CD4-positive, alpha-beta memory T cell (primary cell): Measurements from ENCODE around the gene AGBL4. TPM values are rescaled to one million over a fixed set of nuclear protein-coding genes. Genes with fewer than 3 reads are reported as not detected.

Experiments used
- CTCF ChIA-PET: fragments of 350-600 bp; sonication (Branson Sonifier 250); formaldehyde crosslinking; loops from one replicate; lab custom pipeline; 2021; ENCODE audit warnings: inconsistent platforms; ENCODE audit not compliant: partially characterized antibody; lab: Charles Lee
- POLR2A ChIA-PET: fragments of 350-600 bp; sonication (Branson Sonifier 250); formaldehyde crosslinking; loops from one replicate; lab custom pipeline; 2021; ENCODE audit not compliant: partially characterized antibody; lab: Charles Lee
- DNase-seq, 5 donors: peaks; one replicate each; pipeline versions ENCODE4 v3.0.0 to v3.0.0-alpha.2; 2020 to 2022; ENCODE audit warnings: mixed read lengths in 1 of 5
- H3K27ac ChIP-seq: one replicate; pipeline ENCODE4 v1.7.0; 2013; ENCODE audit warnings: low read depth, low read length
- H3K27me3 ChIP-seq: 2 replicates; pipeline ENCODE4 v1.7.0; 2013; ENCODE audit warnings: mild to moderate bottlenecking, low read length, moderate library complexity; ENCODE audit not compliant: insufficient read depth
- H3K36me3 ChIP-seq: 2 replicates; pipeline ENCODE4 v1.7.0; 2013; ENCODE audit warnings: mild to moderate bottlenecking, low read length, moderate library complexity; ENCODE audit not compliant: insufficient read depth
- H3K4me1 ChIP-seq: 2 replicates; pipeline ENCODE4 v1.7.0; 2013; ENCODE audit warnings: mild to moderate bottlenecking, low read length, moderate library complexity; ENCODE audit not compliant: insufficient read depth
- H3K4me3 ChIP-seq, 2 donors: one replicate each; pipeline ENCODE4 v1.7.0; 2013; ENCODE audit warnings: low read length in 2 of 2, mild to moderate bottlenecking in 1 of 2
- H3K9me3 ChIP-seq, 2 donors: one replicate each; pipeline ENCODE4 v1.7.0; 2013; ENCODE audit warnings: low read length in 2 of 2, control low read depth in 1 of 2; ENCODE audit not compliant: control insufficient read depth in 1 of 2
- H3K27ac Mint-ChIP-seq, 7 donors: one replicate each; pipeline ENCODE4 v1.8.0; 2020 to 2021; ENCODE audit warnings: mixed read lengths in 7 of 7, mild to moderate bottlenecking in 6 of 7, inconsistent platforms in 3 of 7, moderate library complexity in 3 of 7
- H3K27me3 Mint-ChIP-seq, 2 donors: one replicate each; pipeline ENCODE4 v1.8.0; 2020 to 2021; ENCODE audit warnings: mixed read lengths in 2 of 2
- H3K36me3 Mint-ChIP-seq, 2 donors: one replicate each; pipeline ENCODE4 v1.8.0; 2020 to 2021; ENCODE audit warnings: mixed read lengths in 2 of 2, inconsistent platforms in 1 of 2, mild to moderate bottlenecking in 1 of 2
- H3K4me1 Mint-ChIP-seq, 4 donors: one replicate each; pipeline ENCODE4 v1.8.0; 2020 to 2021; ENCODE audit warnings: mixed read lengths in 4 of 4, mild to moderate bottlenecking in 1 of 4
- H3K4me3 Mint-ChIP-seq, 8 donors: one replicate each; pipeline ENCODE4 v1.8.0; 2020 to 2021; ENCODE audit warnings: mixed read lengths in 8 of 8, mild to moderate bottlenecking in 7 of 8, moderate library complexity in 6 of 8, inconsistent platforms in 3 of 8
- H3K9me3 Mint-ChIP-seq, 8 donors: one replicate each; pipeline ENCODE4 v1.8.0; 2020 to 2021; ENCODE audit warnings: mixed read lengths in 8 of 8, mild to moderate bottlenecking in 5 of 8, inconsistent platforms in 3 of 8, moderate library complexity in 1 of 8
- intact Hi-C: fragments of 100-400 bp; cut with micrococcal nuclease; formaldehyde crosslinking; loops from one replicate; pipeline ENCODE4 v1.15.1; 2023
- polyA plus RNA-seq, 2 donors: library from polyadenylated mRNA; unstranded; fragments of 300-500 nt; fragmentation: Illumina TruSeq; gene quantifications; one replicate each; pipeline ENCODE4 v1.2.3, GENCODE V29; 2021
- total RNA-seq, 2 experiments: library from RNA; stranded (reverse); gene quantifications; one replicate each; pipeline ENCODE4 v1.2.3, GENCODE V29; 2021

The AGBL4 gene
- total and polyA plus RNA-seq, 4 experiments from 2014 or later = not detected

- no peaks in the 10 kb centered on the region for H3K9me3 Mint-ChIP-seq
- H3K27ac Mint-ChIP-seq = no peak overlapping the region
Measured at GRCh38 chr1:48543854-48544253, 1479.9 kb downstream of the AGBL4 start.

GRCh38 chr1:48540587-48540986, 1483.2 kb downstream of the AGBL4 start:
- Histone ChIP-seq H3K4me3 (no peak overlapping the region), H3K9me3 (no peaks in the 10 kb centered on the region), H3K36me3 (no peaks in the 10 kb centered on the region), H3K27me3 (no peaks in the 10 kb centered on the region), H3K4me1 (no peaks in the 10 kb centered on the region), H3K27ac (no peak overlapping the region)
- Mint-ChIP-seq H3K9me3 (peaks cover 0 to 2% (median 0%) of the 10 kb centered on the region in 8 donors), H3K27me3 (peaks cover 2 to 5% of the 10 kb centered on the region in 2 donors), H3K27ac (no peak overlapping the region), H3K4me1 (no peaks in the 10 kb centered on the region), H3K4me3 (no peak overlapping the region), H3K36me3 (no peaks in the 10 kb centered on the region)
- POLR2A ChIA-PET = no interaction called here
- intact Hi-C loops = no loop called here
- CTCF ChIA-PET = no interaction called here
- DNase-seq = no peak

More at GRCh38 chr1:48543854-48544253, 1479.9 kb downstream of the AGBL4 start:
- H3K4me3 ChIP-seq = no peak overlapping the region
- H3K27me3 Mint-ChIP-seq = peaks cover 0 to 5% of the 10 kb centered on the region in 2 donors
- ChIA-PET CTCF (no interaction called here), POLR2A (no interaction called here)
- no peaks in the 10 kb centered on the region for H3K36me3 Mint-ChIP-seq
- no peaks in the 10 kb centered on the region for H3K9me3 ChIP-seq
- H3K4me1 Mint-ChIP-seq = no peaks in the 10 kb centered on the region
- H3K4me3 Mint-ChIP-seq = no peak overlapping the region
- no peak overlapping the region for H3K27ac ChIP-seq
- H3K36me3 ChIP-seq = no peaks in the 10 kb centered on the region
- H3K27me3 ChIP-seq = no peaks in the 10 kb centered on the region
- intact Hi-C loops = no loop called here
- H3K4me1 ChIP-seq = no peaks in the 10 kb centered on the region
- DNase-seq = no peak

- no peaks in the 10 kb centered on the region for H3K4me1 ChIP-seq
- H3K27me3 ChIP-seq = no peaks in the 10 kb centered on the region
- no peaks in the 10 kb centered on the region for H3K36me3 ChIP-seq
- Mint-ChIP-seq H3K36me3 (no peaks in the 10 kb centered on the region), H3K27ac (no peak overlapping the region), H3K9me3 (peaks cover 0 to 2% (median 0%) of the 10 kb centered on the region in 8 donors), H3K4me3 (no peak overlapping the region), H3K27me3 (peaks cover 8 to 12% of the 10 kb centered on the region in 2 donors), H3K4me1 (no peaks in the 10 kb centered on the region)
- ChIA-PET POLR2A (no interaction called here), CTCF (no interaction called here)
- DNase-seq = no peak
- H3K4me3 ChIP-seq = no peak overlapping the region
- H3K27ac ChIP-seq = no peak overlapping the region
- H3K9me3 ChIP-seq = no peaks in the 10 kb centered on the region
- intact Hi-C loops = no loop called here
Measured at GRCh38 chr1:48536477-48536876, 1487.3 kb downstream of the AGBL4 start.

- Histone ChIP-seq H3K27me3 (no peaks in the 10 kb centered on the region), H3K4me1 (no peaks in the 10 kb centered on the region), H3K4me3 (no peak overlapping the region), H3K9me3 (no peaks in the 10 kb centered on the region), H3K27ac (no peak overlapping the region), H3K36me3 (no peaks in the 10 kb centered on the region)
- H3K27ac Mint-ChIP-seq = no peak overlapping the region
- H3K4me1 Mint-ChIP-seq = no peaks in the 10 kb centered on the region
- H3K36me3 Mint-ChIP-seq = no peaks in the 10 kb centered on the region
- ChIA-PET POLR2A (no interaction called here), CTCF (no interaction called here)
- H3K4me3 Mint-ChIP-seq = no peak overlapping the region
- DNase-seq = no peak
- intact Hi-C loops = no loop called here
- H3K9me3 Mint-ChIP-seq = peaks cover 0 to 2% (median 0%) of the 10 kb centered on the region in 8 donors
- peaks cover 8 to 12% of the 10 kb centered on the region in 2 donors for H3K27me3 Mint-ChIP-seq
Measured at GRCh38 chr1:48532976-48533375, 1490.8 kb downstream of the AGBL4 start.

- Mint-ChIP-seq H3K27ac (no peak overlapping the region), H3K4me3 (no peak overlapping the region), H3K36me3 (no peaks in the 10 kb centered on the region), H3K27me3 (peaks cover 8 to 14% of the 10 kb centered on the region in 2 donors), H3K9me3 (peaks cover 0 to 4% (median 0%) of the 10 kb centered on the region in 8 donors), H3K4me1 (no peaks in the 10 kb centered on the region)
- CTCF ChIA-PET = no interaction called here
- peak in 3 of 5 donors; percentile 0 to 2 (median 0) for DNase-seq
- H3K9me3 ChIP-seq = no peaks in the 10 kb centered on the region
- intact Hi-C loops = no loop called here
- POLR2A ChIA-PET = no interaction called here
- H3K36me3 ChIP-seq = no peaks in the 10 kb centered on the region
- H3K4me3 ChIP-seq = no peak overlapping the region
- H3K27ac ChIP-seq = no peak overlapping the region
- no peaks in the 10 kb centered on the region for H3K4me1 ChIP-seq
- no peaks in the 10 kb centered on the region for H3K27me3 ChIP-seq
Measured at GRCh38 chr1:48530727-48531351, 1492.9 kb downstream of the AGBL4 start.

- H3K4me1 ChIP-seq = no peaks in the 10 kb centered on the region
- no peaks in the 10 kb centered on the region for H3K9me3 ChIP-seq
- Mint-ChIP-seq H3K4me3 (no peak overlapping the region), H3K36me3 (no peaks in the 10 kb centered on the region), H3K27ac (no peak overlapping the region), H3K27me3 (peaks cover 0 to 6% of the 10 kb centered on the region in 2 donors), H3K4me1 (no peaks in the 10 kb centered on the region), H3K9me3 (peaks cover 0 to 6% (median 0%) of the 10 kb centered on the region in 8 donors)
- ChIA-PET CTCF (no interaction called here), POLR2A (no interaction called here)
- H3K27me3 ChIP-seq = no peaks in the 10 kb centered on the region
- H3K36me3 ChIP-seq = no peaks in the 10 kb centered on the region
- H3K27ac ChIP-seq = no peak overlapping the region
- H3K4me3 ChIP-seq = no peak overlapping the region
- intact Hi-C loops = no loop called here
- DNase-seq = no peak
Measured at GRCh38 chr1:48527051-48527450, 1496.7 kb downstream of the AGBL4 start.

- intact Hi-C loops = no loop called here
Measured at GRCh38 chr1:48526008-48526710, 1497.6 kb downstream of the AGBL4 start.

More at GRCh38 chr1:48526008-48526710, 1497.6 kb downstream of the AGBL4 start:
- Histone ChIP-seq H3K4me3 (no peak overlapping the region), H3K27ac (no peak overlapping the region), H3K9me3 (no peaks in the 10 kb centered on the region), H3K4me1 (no peaks in the 10 kb centered on the region), H3K36me3 (no peaks in the 10 kb centered on the region), H3K27me3 (no peaks in the 10 kb centered on the region)
- no peak for DNase-seq
- Mint-ChIP-seq H3K27ac (no peak overlapping the region), H3K9me3 (peaks cover 0 to 6% (median 0%) of the 10 kb centered on the region in 8 donors), H3K36me3 (no peaks in the 10 kb centered on the region), H3K4me1 (no peaks in the 10 kb centered on the region), H3K27me3 (peaks cover 0 to 6% of the 10 kb centered on the region in 2 donors), H3K4me3 (no peak overlapping the region)
- CTCF ChIA-PET = no interaction called here
- POLR2A ChIA-PET = no interaction called here
